Cardiac muscle cell (in vitro differentiated cells and primary cell): ENCODE results near the gene BNC2. TPM values are rescaled to one million over a fixed set of nuclear protein-coding genes. Genes with fewer than 3 reads are reported as not detected.

Experiments used
- DNase-seq, 2 donors: peaks; one replicate each; pipeline versions ENCODE4 v3.0.0 to v3.0.0-alpha.2; 2010 to 2017; ENCODE audit warnings: low read depth in 1 of 2, low spot score in 1 of 2
- H3K27ac ChIP-seq: fragments of 200-600 bp; sonication (generic); 2 replicates; pipeline ENCODE4 v1.5.1; 2016
- H3K27me3 ChIP-seq: fragments of 200-600 bp; sonication (generic); 2 replicates; pipeline ENCODE4 v1.6.0; 2016; ENCODE audit warnings: control low read depth
- H3K36me3 ChIP-seq: fragments of 200-600 bp; sonication (generic); 2 replicates; pipeline ENCODE4 v1.5.1; 2016; ENCODE audit warnings: control low read depth
- H3K4me1 ChIP-seq: fragments of 200-600 bp; sonication (generic); 2 replicates; pipeline ENCODE4 v1.8.1; 2017; ENCODE audit warnings: low read depth, mild to moderate bottlenecking, mixed run types
- H3K4me3 ChIP-seq: fragments of 200-600 bp; sonication (generic); 2 replicates; pipeline ENCODE4 v1.5.1; 2016; ENCODE audit warnings: mild to moderate bottlenecking
- H3K9me3 ChIP-seq: fragments of 200-600 bp; sonication (generic); 2 replicates; pipeline ENCODE4 v1.5.1; 2017; ENCODE audit warnings: low read depth, mild to moderate bottlenecking, control low read depth
- CTCF ChIP-seq: IDR thresholded peaks from 2 replicates; pipeline ENCODE4 v1.5.1; 2012; ENCODE audit warnings: low read depth, mild to moderate bottlenecking, low read length
- polyA plus RNA-seq: library from polyadenylated mRNA; unstranded; fragments of >200 nt; fragmentation: Nextera tagmentation; extraction: Ambion mirVana; gene quantifications from 2 replicates; pipeline ENCODE4 v1.2.1, GENCODE V29; 2016
- total RNA-seq: library from RNA; depleted of rRNA; stranded (reverse); fragments of >200 nt; gene quantifications from 2 replicates; pipeline ENCODE4 v1.2.3, GENCODE V29; 2016

BNC2 gene
- total and polyA plus RNA-seq, 2 experiments from 2014 or later: 0.54 to 0.55 TPM

GRCh38 chr9:16426716-16427115 is 443.8 kb downstream of the BNC2 start:
- no peak for TF ChIP-seq CTCF
- no peaks in the 10 kb centered on the region for H3K9me3 ChIP-seq
- no peaks in the 10 kb centered on the region for H3K4me1 ChIP-seq
- H3K27ac ChIP-seq: no peak overlapping the region
- H3K4me3 ChIP-seq: no peak overlapping the region
- peaks cover 41% of the 10 kb centered on the region for H3K27me3 ChIP-seq
- no peak for DNase-seq
- no peaks in the 10 kb centered on the region for H3K36me3 ChIP-seq

DNA sequence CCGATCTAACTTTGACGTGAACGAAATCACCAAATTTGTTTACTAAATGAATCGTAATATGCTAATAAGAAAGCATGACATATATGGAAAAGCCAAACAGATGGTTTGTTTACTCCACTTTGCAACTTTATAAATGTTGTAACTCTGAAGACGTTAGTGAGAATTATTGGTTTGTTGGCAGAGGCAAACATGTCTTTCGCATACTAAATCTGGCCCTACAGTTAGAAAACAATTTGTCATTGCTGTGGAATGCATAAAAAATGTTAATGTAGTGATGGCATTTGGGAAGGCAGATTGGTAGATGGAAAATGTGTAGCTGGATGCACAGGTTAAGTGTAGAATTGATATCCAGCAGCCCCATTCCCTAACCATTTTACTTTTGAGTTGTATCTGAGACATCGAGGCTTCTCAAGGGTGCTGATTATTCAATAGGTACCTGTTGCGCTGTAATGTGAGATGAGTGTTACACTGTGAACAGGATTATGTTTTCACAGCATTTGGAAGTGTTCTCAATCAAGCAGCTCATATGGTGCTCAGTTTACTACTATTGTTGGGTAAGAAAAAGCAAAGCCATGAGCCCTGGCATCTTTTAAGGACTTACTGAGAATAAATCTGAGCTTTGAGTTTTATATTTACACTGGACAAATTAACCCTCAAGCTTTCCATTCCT is 444.8 kb downstream of the BNC2 start:
- H3K36me3 ChIP-seq: no peaks in the 10 kb centered on the region
- peaks cover 39% of the 10 kb centered on the region for H3K27me3 ChIP-seq
- TF ChIP-seq CTCF: no peak
- no peaks in the 10 kb centered on the region for H3K4me1 ChIP-seq
- H3K27ac ChIP-seq: no peak overlapping the region
- no peaks in the 10 kb centered on the region for H3K9me3 ChIP-seq
- H3K4me3 ChIP-seq: no peak overlapping the region
- DNase-seq: peak in 1 of 2 donors; percentile 81

GRCh38 chr9:16422114-16422513 is 448.4 kb downstream of the BNC2 start:
- DNase-seq: peak in 1 of 2 donors; percentile 7
- Histone ChIP-seq H3K4me3 (no peak overlapping the region), H3K36me3 (no peaks in the 10 kb centered on the region), H3K9me3 (no peaks in the 10 kb centered on the region), H3K27ac (no peak overlapping the region), H3K4me1 (no peaks in the 10 kb centered on the region), H3K27me3 (peaks cover 14% of the 10 kb centered on the region)
- TF ChIP-seq CTCF: no peak

DNA sequence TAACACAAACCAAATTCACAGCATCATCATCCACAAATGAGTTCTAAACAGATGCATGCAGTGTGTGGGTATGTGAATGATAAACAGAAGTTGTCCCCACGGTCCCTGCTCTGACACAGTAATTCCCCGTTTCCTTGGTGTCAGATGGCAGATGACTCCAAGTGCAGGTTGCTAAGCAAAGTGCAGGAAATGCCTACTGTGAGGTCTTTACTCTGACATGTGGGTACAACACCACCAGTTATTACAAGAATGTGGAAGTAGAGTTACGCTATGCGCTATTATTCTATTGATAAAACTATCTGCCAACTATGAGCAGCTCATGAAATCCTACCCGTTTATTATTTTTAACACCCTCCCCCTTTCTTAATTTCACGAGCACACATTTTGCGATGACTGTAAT is 448.9 kb downstream of the BNC2 start:
- Histone ChIP-seq H3K9me3 (no peaks in the 10 kb centered on the region), H3K4me3 (no peak overlapping the region), H3K4me1 (no peaks in the 10 kb centered on the region), H3K27me3 (peaks cover 14% of the 10 kb centered on the region), H3K27ac (no peak overlapping the region), H3K36me3 (no peaks in the 10 kb centered on the region)
- no peak for TF ChIP-seq CTCF
- peak in 1 of 2 donors; percentile 7 for DNase-seq

DNA sequence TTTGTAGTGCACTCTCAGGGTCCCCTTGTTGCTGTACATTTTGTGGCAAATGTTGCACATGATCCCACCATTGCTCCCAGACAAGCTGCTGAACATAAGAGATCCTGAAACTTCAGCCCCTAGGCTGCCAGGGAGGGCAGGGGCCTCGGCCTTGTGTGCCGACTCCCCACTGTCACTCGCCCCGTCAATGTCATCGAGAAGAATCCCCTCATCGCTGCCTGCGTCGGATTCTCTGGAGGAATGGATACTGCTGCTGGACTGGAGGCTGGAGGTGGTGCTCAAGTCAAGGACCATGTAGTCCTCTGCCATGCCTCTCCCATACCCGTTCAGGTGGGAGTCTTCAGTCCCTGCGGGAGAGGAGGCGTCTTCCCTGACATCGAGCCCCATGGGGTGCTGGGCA is 451.3 kb downstream of the BNC2 start:
- DNase-seq: no peak

More for the DNA sequence above, 451.3 kb downstream of the BNC2 start:
- Histone ChIP-seq H3K27ac (no peak overlapping the region), H3K9me3 (no peaks in the 10 kb centered on the region), H3K36me3 (no peaks in the 10 kb centered on the region), H3K27me3 (peaks cover 11% of the 10 kb centered on the region), H3K4me1 (no peaks in the 10 kb centered on the region), H3K4me3 (no peak overlapping the region)
- TF ChIP-seq CTCF: no peak
